Naive thymus-derived CD4-positive, alpha-beta T cell (primary cell): ENCODE data around the gene SAV1. TPM values are rescaled to one million over a fixed set of nuclear protein-coding genes. Genes with fewer than 3 reads are reported as not detected.

ENCODE experiments used
- ATAC-seq: fragments of 150-1000 bp; cut with Tn5 transposase; 2 replicates; pipeline ENCODE4 v1.10.0; 2021; ENCODE audit warnings: mild to moderate bottlenecking, moderate library complexity
- CTCF ChIA-PET: fragments of 350-600 bp; sonication (Branson Sonifier 250); formaldehyde crosslinking; loops from one replicate; lab custom pipeline; 2021; ENCODE audit warnings: antibody characterized with exemption; lab: Charles Lee
- POLR2A ChIA-PET: fragments of 350-600 bp; sonication (Branson Sonifier 250); formaldehyde crosslinking; loops from one replicate; lab custom pipeline; 2021; ENCODE audit warnings: antibody characterized with exemption, inconsistent platforms; lab: Charles Lee
- DNase-seq, 9 donors: peaks; one replicate each; pipeline versions ENCODE4 v3.0.0 to v3.0.0-alpha.2; 2020 to 2022; ENCODE audit warnings: mixed read lengths in 1 of 9
- H3K27ac ChIP-seq: one replicate; pipeline ENCODE4 v1.7.0; 2013; ENCODE audit warnings: mild to moderate bottlenecking, low read depth, low read length, moderate library complexity
- H3K27me3 ChIP-seq, 2 donors: one replicate each; pipeline ENCODE4 v1.7.0; 2013; ENCODE audit warnings: low read length in 2 of 2, mild to moderate bottlenecking in 2 of 2, moderate library complexity in 2 of 2; ENCODE audit not compliant: control insufficient read depth in 2 of 2, insufficient read depth in 2 of 2
- H3K36me3 ChIP-seq, 3 experiments: 1 replicate in 2 of 3; 2 replicates in 1 of 3; pipeline ENCODE4 v1.7.0; 2013; ENCODE audit warnings: low read length in 3 of 3, mild to moderate bottlenecking in 3 of 3, moderate library complexity in 1 of 3; ENCODE audit not compliant: insufficient read depth in 3 of 3, control insufficient read depth in 2 of 3
- H3K4me1 ChIP-seq, 2 donors: one replicate each; pipeline ENCODE4 v1.7.0; 2013; ENCODE audit warnings: low read length in 2 of 2, mild to moderate bottlenecking in 2 of 2, moderate library complexity in 1 of 2; ENCODE audit not compliant: control insufficient read depth in 2 of 2, insufficient read depth in 2 of 2
- H3K4me3 ChIP-seq: 2 replicates; pipeline ENCODE4 v1.7.0; 2013; ENCODE audit warnings: mild to moderate bottlenecking, low read length
- H3K9me3 ChIP-seq, 3 experiments: 1 replicate in 2 of 3; 2 replicates in 1 of 3; pipeline ENCODE4 v1.7.0; 2013; ENCODE audit warnings: low read length in 3 of 3; ENCODE audit not compliant: control insufficient read depth in 2 of 3
- H3K27ac Mint-ChIP-seq, 9 donors: one replicate each; pipeline ENCODE4 v1.8.0; 2020 to 2022; ENCODE audit warnings: mixed read lengths in 9 of 9, mild to moderate bottlenecking in 8 of 9, moderate library complexity in 5 of 9, inconsistent platforms in 2 of 9
- H3K27me3 Mint-ChIP-seq, 5 donors: one replicate each; pipeline ENCODE4 v1.8.0; 2021 to 2022; ENCODE audit warnings: mixed read lengths in 5 of 5, mild to moderate bottlenecking in 1 of 5
- H3K36me3 Mint-ChIP-seq, 5 donors: one replicate each; pipeline ENCODE4 v1.8.0; 2020 to 2022; ENCODE audit warnings: mixed read lengths in 5 of 5, mild to moderate bottlenecking in 3 of 5, inconsistent platforms in 1 of 5
- H3K4me1 Mint-ChIP-seq, 7 donors: one replicate each; pipeline ENCODE4 v1.8.0; 2020 to 2022; ENCODE audit warnings: mixed read lengths in 7 of 7, mild to moderate bottlenecking in 3 of 7, inconsistent platforms in 1 of 7
- H3K4me3 Mint-ChIP-seq, 10 donors: one replicate each; pipeline ENCODE4 v1.8.0; 2020 to 2022; ENCODE audit warnings: mild to moderate bottlenecking in 10 of 10, mixed read lengths in 10 of 10, moderate library complexity in 6 of 10, inconsistent platforms in 2 of 10
- H3K9me3 Mint-ChIP-seq, 11 donors: one replicate each; pipeline ENCODE4 v1.8.0; 2020 to 2022; ENCODE audit warnings: mixed read lengths in 11 of 11, mild to moderate bottlenecking in 4 of 11, inconsistent platforms in 1 of 11, moderate library complexity in 1 of 11
- intact Hi-C, 2 donors: fragments of 100-400 bp; cut with micrococcal nuclease; formaldehyde crosslinking; loops; one replicate each; pipeline ENCODE4 v1.15.1; 2023
- polyA plus RNA-seq, 2 donors: library from polyadenylated mRNA; unstranded; fragments of 300-500 nt; fragmentation: Illumina TruSeq; gene quantifications; one replicate each; pipeline ENCODE4 v1.2.3, GENCODE V29; 2021
- total RNA-seq, 6 experiments: library from RNA in 5 of 6; stranded (reverse) in 5 of 6; gene quantifications; 1 replicate in 5 of 6; 2 replicates in 1 of 6; pipeline ENCODE4 v1.2.3 and lab custom pipeline; 2021 to 2026

Gene SAV1
- total and polyA plus RNA-seq, 7 experiments from 2014 or later: 7.2 to 9.4 (median 8.7) TPM

GRCh38 chr14:50615552-50615951 lies 52.6 kb downstream of the SAV1 start:
- H3K4me3 ChIP-seq: no peak overlapping the region
- intact Hi-C loops: no loop called here
- CTCF ChIA-PET: no interaction called here

GRCh38 chr14:50615056-50615455 lies 53.0 kb downstream of the SAV1 start:
- no peak overlapping the region for H3K4me3 ChIP-seq
- no peaks in the 10 kb centered on the region for H3K36me3 ChIP-seq
- ChIA-PET POLR2A (no interaction called here), CTCF (no interaction called here)
- ATAC-seq (no peak), DNase-seq (no peak)
- Mint-ChIP-seq H3K27me3 (peaks cover 0 to 17% (median under 1%) of the 10 kb centered on the region in 5 donors), H3K4me1 (no peaks in the 10 kb centered on the region), H3K9me3 (peaks cover 0 to 2% (median 0%) of the 10 kb centered on the region in 11 donors), H3K36me3 (peaks cover 0 to 18% (median 3%) of the 10 kb centered on the region in 5 donors), H3K4me3 (no peak overlapping the region), H3K27ac (no peak overlapping the region)
- intact Hi-C loops: no loop called here
- no peak overlapping the region for H3K27ac ChIP-seq
- no peaks in the 10 kb centered on the region for H3K4me1 ChIP-seq
- H3K27me3 ChIP-seq: no peaks in the 10 kb centered on the region
- H3K9me3 ChIP-seq: no peaks in the 10 kb centered on the region

More at GRCh38 chr14:50615552-50615951, 52.6 kb downstream of the SAV1 start:
- Mint-ChIP-seq H3K4me3 (no peak overlapping the region), H3K4me1 (no peaks in the 10 kb centered on the region), H3K27ac (no peak overlapping the region), H3K36me3 (peaks cover 0 to 18% (median 3%) of the 10 kb centered on the region in 5 donors), H3K9me3 (peaks cover 0 to 2% (median 0%) of the 10 kb centered on the region in 11 donors), H3K27me3 (peaks cover 0 to 16% (median 0%) of the 10 kb centered on the region in 5 donors)
- Histone ChIP-seq H3K27me3 (no peaks in the 10 kb centered on the region), H3K36me3 (no peaks in the 10 kb centered on the region), H3K27ac (no peak overlapping the region), H3K9me3 (no peaks in the 10 kb centered on the region), H3K4me1 (no peaks in the 10 kb centered on the region)
- POLR2A ChIA-PET: no interaction called here
- no peak for ATAC-seq
- no peak for DNase-seq

GRCh38 chr14:50612806-50613205 lies 55.3 kb downstream of the SAV1 start:
- H3K9me3 ChIP-seq: no peaks in the 10 kb centered on the region
- no peaks in the 10 kb centered on the region for H3K36me3 ChIP-seq
- intact Hi-C loops: no loop called here
- Mint-ChIP-seq H3K27me3 (peaks cover 0 to 25% (median 5%) of the 10 kb centered on the region in 5 donors), H3K27ac (no peak overlapping the region), H3K4me3 (no peak overlapping the region), H3K36me3 (peaks cover 0 to 18% (median 3%) of the 10 kb centered on the region in 5 donors), H3K9me3 (peaks cover 0 to 2% (median 0%) of the 10 kb centered on the region in 11 donors), H3K4me1 (no peaks in the 10 kb centered on the region)
- H3K4me1 ChIP-seq: no peaks in the 10 kb centered on the region
- H3K4me3 ChIP-seq: no peak overlapping the region
- no peak overlapping the region for H3K27ac ChIP-seq
- DNase-seq (no peak), ATAC-seq (no peak)
- no peaks in the 10 kb centered on the region for H3K27me3 ChIP-seq
- ChIA-PET POLR2A (no interaction called here), CTCF (no interaction called here)

- no peaks in the 10 kb centered on the region for H3K9me3 ChIP-seq
- no peaks in the 10 kb centered on the region for H3K9me3 Mint-ChIP-seq
- H3K27ac ChIP-seq: no peak overlapping the region
- intact Hi-C loops: no loop called here
- ATAC-seq: no peak
- no peaks in the 10 kb centered on the region for H3K4me1 ChIP-seq
- POLR2A ChIA-PET: no interaction called here
- H3K4me1 Mint-ChIP-seq: peaks cover 0 to 4% (median 0%) of the 10 kb centered on the region in 7 donors
- no peaks in the 10 kb centered on the region for H3K27me3 ChIP-seq
- H3K4me3 ChIP-seq: no peak overlapping the region
- H3K36me3 ChIP-seq: no peaks in the 10 kb centered on the region
- no peak overlapping the region for H3K27ac Mint-ChIP-seq
- H3K27me3 Mint-ChIP-seq: peaks cover 0 to 25% (median 5%) of the 10 kb centered on the region in 5 donors
- CTCF ChIA-PET: interaction anchor here (0.6 kb wide), 1 partner anchor 96 kb away, joined by 4 read pairs; no protein-coding TSS in a partner anchor
- DNase-seq: no peak
- no peak overlapping the region for H3K4me3 Mint-ChIP-seq
- H3K36me3 Mint-ChIP-seq: peaks cover 0 to 6% (median 0%) of the 10 kb centered on the region in 5 donors
These were observed 57.6 kb downstream of the SAV1 start for GRCh38 chr14:50610465-50610864.

GRCh38 chr14:50608302-50608851 lies 59.7 kb downstream of the SAV1 start:
- intact Hi-C loops: no loop called here
- no peaks in the 10 kb centered on the region for H3K9me3 Mint-ChIP-seq

GRCh38 chr14:50607761-50608160 lies 60.3 kb downstream of the SAV1 start:
- Mint-ChIP-seq H3K27me3 (peaks cover 0 to 20% (median 5%) of the 10 kb centered on the region in 5 donors), H3K36me3 (no peaks in the 10 kb centered on the region)
- intact Hi-C loops: no loop called here

More at GRCh38 chr14:50608302-50608851, 59.7 kb downstream of the SAV1 start:
- Histone ChIP-seq H3K27ac (no peak overlapping the region), H3K36me3 (no peaks in the 10 kb centered on the region), H3K9me3 (no peaks in the 10 kb centered on the region), H3K4me1 (no peaks in the 10 kb centered on the region), H3K27me3 (no peaks in the 10 kb centered on the region), H3K4me3 (no peak overlapping the region)
- H3K4me1 Mint-ChIP-seq: peaks cover 0 to 4% (median 0%) of the 10 kb centered on the region in 7 donors
- no peak overlapping the region for H3K4me3 Mint-ChIP-seq
- no peaks in the 10 kb centered on the region for H3K36me3 Mint-ChIP-seq
- ChIA-PET CTCF (no interaction called here), POLR2A (no interaction called here)
- no peak for ATAC-seq
- no peak overlapping the region for H3K27ac Mint-ChIP-seq
- no peak for DNase-seq
- H3K27me3 Mint-ChIP-seq: peaks cover 0 to 20% (median 5%) of the 10 kb centered on the region in 5 donors

GRCh38 chr14:50607181-50607580 lies 60.9 kb downstream of the SAV1 start:
- no peak for ATAC-seq
- no peaks in the 10 kb centered on the region for H3K4me1 ChIP-seq

More at GRCh38 chr14:50607761-50608160, 60.3 kb downstream of the SAV1 start:
- CTCF ChIA-PET: no interaction called here
- Mint-ChIP-seq H3K27ac (no peak overlapping the region), H3K4me3 (no peak overlapping the region), H3K9me3 (no peaks in the 10 kb centered on the region), H3K4me1 (peaks cover 0 to 4% (median 0%) of the 10 kb centered on the region in 7 donors)
- H3K27me3 ChIP-seq: no peaks in the 10 kb centered on the region
- ATAC-seq: no peak
- POLR2A ChIA-PET: no interaction called here
- H3K36me3 ChIP-seq: no peaks in the 10 kb centered on the region
- no peak overlapping the region for H3K4me3 ChIP-seq
- H3K9me3 ChIP-seq: no peaks in the 10 kb centered on the region
- no peaks in the 10 kb centered on the region for H3K4me1 ChIP-seq
- no peak for DNase-seq
- H3K27ac ChIP-seq: no peak overlapping the region

More at GRCh38 chr14:50607181-50607580, 60.9 kb downstream of the SAV1 start:
- Mint-ChIP-seq H3K4me1 (peaks cover 0 to 4% (median 0%) of the 10 kb centered on the region in 7 donors), H3K27me3 (peaks cover 0 to 20% (median 5%) of the 10 kb centered on the region in 5 donors), H3K27ac (no peak overlapping the region), H3K36me3 (no peaks in the 10 kb centered on the region), H3K4me3 (no peak overlapping the region), H3K9me3 (no peaks in the 10 kb centered on the region)
- Histone ChIP-seq H3K4me3 (no peak overlapping the region), H3K27me3 (no peaks in the 10 kb centered on the region), H3K9me3 (no peaks in the 10 kb centered on the region), H3K36me3 (no peaks in the 10 kb centered on the region), H3K27ac (no peak overlapping the region)
- POLR2A ChIA-PET: no interaction called here
- CTCF ChIA-PET: no interaction called here
- DNase-seq: peak in 1 of 9 donors; percentile 63
- intact Hi-C loops: no loop called here
